B cell (primary cell): ENCODE results near the gene TK2.

ENCODE experiments used
- CTCF ChIP-seq: fragments of 200-600 bp; IDR thresholded peaks from one replicate; pipeline ENCODE4 v1.8.0; 2022; ENCODE audit warnings: antibody characterized with exemption, mild to moderate bottlenecking
- EZH2 ChIP-seq: IDR thresholded peaks from 2 replicates; pipeline ENCODE4 v1.6.1; 2012; ENCODE audit warnings: borderline replicate concordance, low read depth, mild to moderate bottlenecking, moderate library complexity, low read length; ENCODE audit not compliant: insufficient read depth, poor library complexity, severe bottlenecking

GRCh38 chr16:66516808-66517585, 32.9 kb downstream of the TK2 start:
- no peak for TF ChIP-seq CTCF
- no peak for TF ChIP-seq EZH2
